K562 (cell line): ENCODE data around the gene PHYHD1. TPM values are rescaled to one million over a fixed set of nuclear protein-coding genes. Genes with fewer than 3 reads are reported as not detected.

Experiments used
- ASH1L ChIP-seq: fragments of 450-650 bp; IDR thresholded peaks from 2 replicates; pipeline ENCODE4 v1.6.1; 2018; ENCODE audit warnings: borderline replicate concordance, mild to moderate bottlenecking, low read depth; ENCODE audit not compliant: partially characterized antibody
- BCOR ChIP-seq: fragments of 450-650 bp; IDR thresholded peaks from 2 replicates; pipeline ENCODE4 v1.6.1; 2016
- GATA2 ChIP-seq: sonication (generic); formaldehyde crosslinking; IDR thresholded peaks from 2 replicates; pipeline ENCODE4 v1.4.0; 2020; ENCODE audit warnings: mild to moderate bottlenecking, missing genetic modification reagents
- HNRNPUL1 ChIP-seq: fragments of 200-400 bp; formaldehyde crosslinking; IDR thresholded peaks from 2 replicates; pipeline ENCODE4 v1.6.1; 2017; ENCODE audit warnings: low read length
- LARP7 ChIP-seq: fragments of 450-650 bp; IDR thresholded peaks from 2 replicates; pipeline ENCODE4 v1.6.1; 2016
- MIER1 ChIP-seq: fragments of 450-650 bp; IDR thresholded peaks from 2 replicates; pipeline ENCODE4 v1.6.1; 2016; ENCODE audit warnings: antibody characterized with exemption, mild to moderate bottlenecking, low read depth
- NCOR1 ChIP-seq: fragments of 450-650 bp; IDR thresholded peaks from 2 replicates; pipeline ENCODE4 v1.6.1; 2016; ENCODE audit warnings: mild to moderate bottlenecking, moderate library complexity
- TAF1 ChIP-seq: IDR thresholded peaks from 2 replicates; pipeline ENCODE4 v1.6.1; 2011; ENCODE audit warnings: mild to moderate bottlenecking, low read length, moderate library complexity; ENCODE audit not compliant: insufficient read depth, control insufficient read depth, severe bottlenecking; ENCODE audit errors: extremely low read depth
- TGIF2 ChIP-seq: sonication (generic); formaldehyde crosslinking; IDR thresholded peaks from 2 replicates; pipeline ENCODE4 v1.8.1; 2022; ENCODE audit warnings: mild to moderate bottlenecking, missing genetic modification reagents, moderate library complexity
- TRIM28 ChIP-seq: fragments of 450-650 bp; IDR thresholded peaks from 2 replicates; pipeline ENCODE4 v1.6.1; 2017
- U2AF2 ChIP-seq: fragments of 200-400 bp; formaldehyde crosslinking; optimal IDR thresholded peaks from 2 replicates; pipeline ENCODE3; 2017; ENCODE audit warnings: low read depth, mild to moderate bottlenecking, low read length
- XRCC3 ChIP-seq: fragments of 450-650 bp; IDR thresholded peaks from 2 replicates; pipeline ENCODE4 v1.6.1; 2017; ENCODE audit warnings: mild to moderate bottlenecking, moderate library complexity
- ZBTB17 ChIP-seq: fragments of 450-650 bp; formaldehyde crosslinking; IDR thresholded peaks from 2 replicates; pipeline ENCODE4 v1.4.0; 2020; ENCODE audit warnings: mild to moderate bottlenecking
- ZNF212 ChIP-seq: fragments of 450-650 bp; formaldehyde crosslinking; IDR thresholded peaks from 2 replicates; pipeline ENCODE4 v1.4.0; 2020; ENCODE audit warnings: mild to moderate bottlenecking
- ZNF263 ChIP-seq: sonication (generic); formaldehyde crosslinking; IDR thresholded peaks from 2 replicates; pipeline ENCODE4 v1.8.0; 2022; ENCODE audit warnings: mild to moderate bottlenecking, missing genetic modification reagents, borderline replicate concordance
- polyA plus RNA-seq, 8 experiments: library from polyadenylated mRNA; depleted of rRNA in 4 of 8; stranded (reverse) in 5 of 8; unstranded in 3 of 8; fragments of >200 nt; fragmentation: Nextera tagmentation in 2 of 8; fragmentation: Illumina TruSeq in 1 of 8; extraction: Ambion mirVana in 2 of 8; extraction: Trizol in 1 of 8; gene quantifications; 2 replicates each; pipeline versions ENCODE4 v1.2.1 to v1.2.3, GENCODE V29; 2011 to 2014; ENCODE audit warnings: inconsistent platforms in 1 of 8, missing spikeins in 1 of 8
- total RNA-seq, 7 experiments: library from RNA; depleted of rRNA in 6 of 7; stranded (reverse); fragments of >200 nt in 6 of 7; fragmentation: Illumina TruSeq in 2 of 7; extraction: Trizol in 2 of 7; gene quantifications; 2 replicates each; pipeline versions ENCODE4 v1.2.1 to v1.2.3, GENCODE V29; 2011 to 2021; ENCODE audit warnings: low replicate concordance in 1 of 7
- TF ChIP-seq, protein P1 (sequence below): fragments of 450-650 bp; formaldehyde crosslinking; IDR thresholded peaks from 2 replicates; pipeline ENCODE4 v1.4.0; 2020; ENCODE audit warnings: mild to moderate bottlenecking
- TF ChIP-seq, protein P2 (sequence below), 2 experiments: fragments of 450-650 bp in 1 of 2; sonication (generic) in 1 of 2; formaldehyde crosslinking in 1 of 2; IDR thresholded peaks in 1 of 2; conservative IDR thresholded peaks in 1 of 2; 2 replicates each; pipeline versions ENCODE4 v1.6.1 to v1.8.1; 2016 to 2023; ENCODE audit warnings: mild to moderate bottlenecking in 2 of 2, moderate library complexity in 2 of 2, inconsistent platforms in 1 of 2, missing genetic modification reagents in 1 of 2

The PHYHD1 gene
- total and polyA plus RNA-seq, 9 of the 15 experiments (the other 6 are each of a cell fraction or from before 2014, with no cell fraction given), result 0.36 to 1.3 (median 0.80) TPM

DNA sequence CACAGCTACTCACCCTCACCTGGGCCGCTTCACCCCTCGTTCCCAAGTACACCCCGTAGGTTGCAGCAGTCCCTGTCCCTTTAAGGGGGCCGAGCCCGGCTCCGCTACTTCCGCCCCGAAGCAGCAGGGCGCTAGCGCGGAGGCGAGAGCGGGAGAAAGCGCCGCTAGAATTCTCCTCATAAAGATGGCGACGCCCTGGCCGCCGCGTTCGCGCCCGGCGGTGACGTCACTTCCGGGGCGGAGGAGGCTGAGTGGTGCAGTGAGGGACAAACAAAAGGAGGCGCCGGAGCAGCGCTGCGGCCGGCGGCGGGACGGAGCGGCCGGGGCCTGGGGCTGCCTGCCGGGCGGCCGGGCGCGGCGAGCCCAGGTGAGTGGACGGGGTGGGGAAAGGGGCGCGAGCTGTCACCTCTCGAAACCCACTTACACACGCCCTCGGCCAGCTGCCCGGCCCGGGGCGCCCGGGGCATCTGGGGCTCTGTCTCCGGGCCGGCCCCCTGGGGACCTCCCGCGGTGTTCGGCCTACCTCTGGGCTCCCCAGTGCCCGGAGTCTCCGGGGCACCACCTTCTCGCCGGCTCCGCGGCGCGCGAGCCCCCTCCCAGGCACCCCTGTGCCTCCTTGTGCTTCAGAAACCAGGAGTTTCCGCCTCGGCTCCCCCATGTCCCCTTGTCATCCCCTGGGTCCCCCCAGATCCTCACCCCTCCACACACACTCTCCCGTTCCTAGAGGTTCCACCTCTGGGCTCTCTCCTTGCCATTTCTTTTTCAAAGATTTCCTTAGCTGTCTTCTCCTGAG lies 38.7 kb upstream of the PHYHD1 start, which contains the start of the genes KYAT1 and LRRC8A (continued):
- TF ChIP-seq MIER1 (no peak), ZNF263 (CRISPR knock-in tag) (no peak), ZBTB17 (CRISPR knock-in tag) (no peak; the same call in 1 of the 2 replicates), XRCC3 (no peak), TRIM28 (no peak), GATA2 (CRISPR knock-in tag) (no peak), NCOR1 (peak; percentile 85), ZNF212 (CRISPR knock-in tag) (no peak), LARP7 (no peak), TAF1 (peak; percentile 60), U2AF2 (no peak), BCOR (no peak), HNRNPUL1 (no peak), ASH1L (no peak), TGIF2 (CRISPR knock-in tag) (no peak)
- TF ChIP-seq, protein P1, sequence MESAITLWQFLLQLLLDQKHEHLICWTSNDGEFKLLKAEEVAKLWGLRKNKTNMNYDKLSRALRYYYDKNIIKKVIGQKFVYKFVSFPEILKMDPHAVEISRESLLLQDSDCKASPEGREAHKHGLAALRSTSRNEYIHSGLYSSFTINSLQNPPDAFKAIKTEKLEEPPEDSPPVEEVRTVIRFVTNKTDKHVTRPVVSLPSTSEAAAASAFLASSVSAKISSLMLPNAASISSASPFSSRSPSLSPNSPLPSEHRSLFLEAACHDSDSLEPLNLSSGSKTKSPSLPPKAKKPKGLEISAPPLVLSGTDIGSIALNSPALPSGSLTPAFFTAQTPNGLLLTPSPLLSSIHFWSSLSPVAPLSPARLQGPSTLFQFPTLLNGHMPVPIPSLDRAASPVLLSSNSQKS (CRISPR knock-in tag), result no peak
- TF ChIP-seq, protein P2, sequence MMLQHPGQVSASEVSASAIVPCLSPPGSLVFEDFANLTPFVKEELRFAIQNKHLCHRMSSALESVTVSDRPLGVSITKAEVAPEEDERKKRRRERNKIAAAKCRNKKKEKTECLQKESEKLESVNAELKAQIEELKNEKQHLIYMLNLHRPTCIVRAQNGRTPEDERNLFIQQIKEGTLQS (IDR thresholded peaks at IDR 0.05), result peak; percentile 99
- TF ChIP-seq, protein P2 (CRISPR knock-in tag; conservative IDR thresholded peaks at IDR 0.05), result no peak
